Fibroblast of lung (primary cell): ENCODE data around the gene ARHGAP28.

Experiments used
- EZH2 ChIP-seq: IDR thresholded peaks from 2 replicates; pipeline ENCODE4 v1.5.1; 2012; ENCODE audit warnings: low read length, control low read depth, mild to moderate bottlenecking; ENCODE audit errors: missing control alignments
- TF ChIP-seq, protein P1 (sequence below), 2 donors: IDR thresholded peaks in 1 of 2; conservative IDR thresholded peaks in 1 of 2; 1 replicate in 1 of 2; 2 replicates in 1 of 2; pipeline ENCODE4 v1.5.1; 2011 to 2012; ENCODE audit warnings: low read length in 2 of 2, control low read depth in 1 of 2, inconsistent platforms in 1 of 2, low read depth in 1 of 2, mild to moderate bottlenecking in 1 of 2

DNA sequence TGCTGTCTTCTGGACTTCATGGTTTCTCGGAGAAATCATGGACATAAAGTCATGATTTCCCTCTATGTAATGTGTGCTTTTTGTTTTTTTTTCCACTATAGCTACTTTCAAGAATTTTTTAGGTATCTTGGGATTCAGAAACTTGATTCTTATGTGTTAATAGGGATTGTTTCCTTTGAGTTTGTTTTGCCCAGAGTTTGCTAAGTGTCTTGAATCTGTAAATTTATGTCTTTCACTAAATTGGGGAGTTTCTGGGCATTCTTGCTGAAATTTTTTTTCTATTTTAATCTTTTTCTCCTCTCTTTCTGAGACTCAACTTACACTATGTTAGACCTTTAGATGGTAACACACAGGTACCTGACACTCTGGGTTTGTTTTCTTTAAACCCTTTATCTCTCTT, 205.3 kb downstream of the ARHGAP28 start:
- TF ChIP-seq, protein P1, sequence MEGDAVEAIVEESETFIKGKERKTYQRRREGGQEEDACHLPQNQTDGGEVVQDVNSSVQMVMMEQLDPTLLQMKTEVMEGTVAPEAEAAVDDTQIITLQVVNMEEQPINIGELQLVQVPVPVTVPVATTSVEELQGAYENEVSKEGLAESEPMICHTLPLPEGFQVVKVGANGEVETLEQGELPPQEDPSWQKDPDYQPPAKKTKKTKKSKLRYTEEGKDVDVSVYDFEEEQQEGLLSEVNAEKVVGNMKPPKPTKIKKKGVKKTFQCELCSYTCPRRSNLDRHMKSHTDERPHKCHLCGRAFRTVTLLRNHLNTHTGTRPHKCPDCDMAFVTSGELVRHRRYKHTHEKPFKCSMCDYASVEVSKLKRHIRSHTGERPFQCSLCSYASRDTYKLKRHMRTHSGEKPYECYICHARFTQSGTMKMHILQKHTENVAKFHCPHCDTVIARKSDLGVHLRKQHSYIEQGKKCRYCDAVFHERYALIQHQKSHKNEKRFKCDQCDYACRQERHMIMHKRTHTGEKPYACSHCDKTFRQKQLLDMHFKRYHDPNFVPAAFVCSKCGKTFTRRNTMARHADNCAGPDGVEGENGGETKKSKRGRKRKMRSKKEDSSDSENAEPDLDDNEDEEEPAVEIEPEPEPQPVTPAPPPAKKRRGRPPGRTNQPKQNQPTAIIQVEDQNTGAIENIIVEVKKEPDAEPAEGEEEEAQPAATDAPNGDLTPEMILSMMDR (conservative IDR thresholded peaks at IDR 0.05 in 1 of 2, IDR thresholded peaks at IDR 0.05 in 1 of 2; ENCODE audit: low read depth in 1 of 2, low read length in 2 of 2): no peak
- TF ChIP-seq EZH2: no peak
